Lung (tissue), 12 donors: ENCODE results near the gene HMHB1. TPM values are rescaled to one million over a fixed set of nuclear protein-coding genes. Genes with fewer than 3 reads are reported as not detected.

ENCODE experiments used
- ATAC-seq: fragments of 200-7000 bp; cut with Tn5 transposase; one replicate; pipeline ENCODE4 v1.9.1; 2020; ENCODE audit warnings: moderate number of reproducible peaks; ENCODE audit not compliant: insufficient read depth, low FRiP score
- DNase-seq, 3 donors: peaks; one replicate each; pipeline ENCODE4 v3.0.0-alpha.2; 2013 to 2017
- H3K27ac ChIP-seq, 2 donors: one replicate each; pipeline ENCODE4 v1.5.1; 2013; ENCODE audit warnings: mild to moderate bottlenecking in 2 of 2, moderate library complexity in 2 of 2, control low read depth in 1 of 2, inconsistent platforms in 1 of 2, low read depth in 1 of 2, low read length in 1 of 2
- H3K27me3 ChIP-seq, 3 donors: one replicate each; pipeline ENCODE4 v1.5.1; 2013; ENCODE audit warnings: low read length in 2 of 3; ENCODE audit not compliant: control insufficient read depth in 3 of 3, insufficient read depth in 3 of 3
- H3K36me3 ChIP-seq, 4 donors: one replicate each; pipeline ENCODE4 v1.5.1; 2013; ENCODE audit warnings: low read length in 4 of 4, mild to moderate bottlenecking in 1 of 4, moderate library complexity in 1 of 4; ENCODE audit not compliant: control insufficient read depth in 4 of 4, insufficient read depth in 4 of 4
- H3K4me1 ChIP-seq, 5 donors: one replicate each; pipeline ENCODE4 v1.5.1; 2013; ENCODE audit warnings: low read length in 5 of 5, mild to moderate bottlenecking in 2 of 5, moderate library complexity in 1 of 5; ENCODE audit not compliant: control insufficient read depth in 5 of 5, insufficient read depth in 5 of 5
- H3K4me3 ChIP-seq: one replicate; pipeline ENCODE4 v1.5.1; 2013; ENCODE audit warnings: mild to moderate bottlenecking, control low read depth, moderate library complexity
- H3K9ac ChIP-seq, 2 donors: one replicate each; pipeline ENCODE4 v1.5.1; 2013; ENCODE audit warnings: low read length in 2 of 2, control low read depth in 1 of 2; ENCODE audit not compliant: insufficient read depth in 1 of 2
- H3K9me3 ChIP-seq, 4 donors: one replicate each; pipeline ENCODE4 v1.5.1; 2013; ENCODE audit warnings: low read length in 3 of 4, mild to moderate bottlenecking in 1 of 4, moderate library complexity in 1 of 4; ENCODE audit not compliant: control insufficient read depth in 4 of 4, insufficient read depth in 3 of 4
- CTCF ChIP-seq: IDR thresholded peaks from 2 replicates; pipeline ENCODE4 v1.5.1; 2012; ENCODE audit warnings: mild to moderate bottlenecking; ENCODE audit errors: control extremely low read depth, extremely low read depth
- WGBS, 2 donors: extraction: QIAGEN DNeasy Blood & Tissue Kit; methylation state at CpG; one replicate each; pipeline ENCODE4 v1.1.7; 2013; 5-methylcytosine and 5-hydroxymethylcytosine counted together
- polyA plus RNA-seq, 2 donors: library from polyadenylated mRNA; stranded (reverse); fragments of 200-250 nt; gene quantifications; one replicate each; pipeline ENCODE4 v1.2.1, GENCODE V29; 2013
- total RNA-seq, 2 donors: library from RNA; depleted of rRNA in 1 of 2; stranded (reverse); fragments of >200 nt in 1 of 2; gene quantifications; one replicate each; pipeline ENCODE4 v1.2.1, GENCODE V29; 2014 to 2021
- donor health status: control.
- donor health status: control.
- donor health status: Bipolar disorder and iron deficiency.
- donor health status: healthy.
- donor health status: DM: yes; HTN: yes; CAD: no.

The HMHB1 gene
- total and polyA plus RNA-seq, 4 donors: not detected

GRCh38 chr5:143788401-143788800 lies 23.6 kb upstream of the HMHB1 start:
- Histone ChIP-seq H3K9me3 (no peaks in the 10 kb centered on the region), H3K9ac (no peak overlapping the region), H3K4me3 (no peak overlapping the region), H3K4me1 (peaks cover 0 to 8% (median 4%) of the 10 kb centered on the region in 5 donors), H3K36me3 (no peaks in the 10 kb centered on the region), H3K27ac (no peak overlapping the region), H3K27me3 (no peaks in the 10 kb centered on the region)
- TF ChIP-seq CTCF: no peak
- WGBS, 2 donors: 95 to 96% methylated on average over 1 of the region's 1 CpG
- ATAC-seq (no peak), DNase-seq (no peak)

- H3K27ac ChIP-seq: no peak overlapping the region
- ATAC-seq: no peak
- no peak overlapping the region for H3K9ac ChIP-seq
- no peaks in the 10 kb centered on the region for H3K27me3 ChIP-seq
- H3K4me3 ChIP-seq: no peak overlapping the region
- H3K36me3 ChIP-seq: no peaks in the 10 kb centered on the region
- no peaks in the 10 kb centered on the region for H3K9me3 ChIP-seq
- no peak for TF ChIP-seq CTCF
- H3K4me1 ChIP-seq: peaks cover 0 to 8% (median 4%) of the 10 kb centered on the region in 5 donors
- no peak for DNase-seq
- 86 to 87% methylated on average over 2 of the region's 2 CpGs for WGBS, 2 donors
Observed at GRCh38 chr5:143790457-143791112, 21.4 kb upstream of the HMHB1 start.

DNA sequence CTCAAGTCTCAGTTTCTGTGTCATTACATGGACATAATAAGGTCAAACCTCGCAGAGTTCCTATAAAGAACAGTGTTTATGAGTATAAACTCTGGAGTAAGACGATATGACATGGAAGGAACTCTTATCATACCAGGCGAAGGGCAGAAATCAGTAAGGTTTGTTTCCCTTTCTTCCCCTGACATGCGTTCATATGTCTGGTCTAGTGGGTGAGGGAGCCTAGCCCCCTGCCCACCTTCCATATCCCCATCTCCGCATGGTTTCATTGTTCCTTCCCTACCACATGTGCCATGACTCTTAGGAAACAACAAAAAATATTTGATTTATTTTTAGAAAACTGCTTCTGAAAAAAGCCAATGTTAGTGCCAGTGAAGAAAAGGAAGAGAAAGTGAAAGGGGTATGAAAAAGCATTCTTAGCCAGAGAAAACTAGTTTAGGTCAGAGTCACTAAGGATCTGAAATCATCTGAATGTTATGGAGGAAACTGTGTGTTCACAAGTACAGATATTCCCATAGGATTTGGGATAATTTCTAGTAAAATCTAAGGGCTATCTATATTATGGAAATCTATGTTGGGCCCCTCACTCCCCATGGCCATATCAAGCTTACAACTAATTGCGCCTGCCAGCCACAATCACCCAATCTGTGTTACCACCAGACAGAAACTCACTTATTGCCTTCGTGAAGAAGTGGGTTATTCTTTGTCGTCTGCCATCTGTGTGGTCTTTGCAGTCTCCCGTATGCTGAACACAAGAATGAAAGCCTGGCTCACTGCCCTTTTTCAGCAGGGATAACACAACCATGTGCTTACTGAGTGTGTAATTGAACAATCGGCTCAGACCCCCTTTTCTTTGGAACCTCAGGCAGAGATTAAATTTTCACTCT lies 19.9 kb upstream of the HMHB1 start:
- Histone ChIP-seq H3K9ac (no peak overlapping the region), H3K4me1 (peaks cover 0 to 8% (median 7%) of the 10 kb centered on the region in 5 donors), H3K36me3 (no peaks in the 10 kb centered on the region), H3K9me3 (no peaks in the 10 kb centered on the region), H3K27me3 (no peaks in the 10 kb centered on the region), H3K4me3 (no peak overlapping the region), H3K27ac (no peak overlapping the region)
- ATAC-seq: no peak
- WGBS, 2 donors: 52 to 66% methylated on average over 10 of the region's 10 CpGs
- DNase-seq: peak; percentile 64 to 87 (median 75)
- no peak for TF ChIP-seq CTCF
